Hematopoietic multipotent progenitor cell treated with erythropoietin and hydrocortisone succinate and interleukin-3 and kit ligand, for 8 days (in vitro differentiated cells): ENCODE results near the gene GIGYF2.
"Not testable (repeated sequence)": the region's sequence is repeated elsewhere in the genome, so short reads cannot be mapped to it uniquely, and the experiment has no call there.

Experiments
- DNase-seq: peaks from one replicate; pipeline ENCODE4 v3.0.0-alpha.2; 2015

Gene GIGYF2

GRCh38 chr2:232697059-232697806 lies at the start of gene GIGYF2:
Gene GIGYF2, plus strand, starts transcription at chr2:232697331. Its CDS starts 37,867 bp downstream, at chr2:232735198.
- DNase-seq = peak; percentile 91

GRCh38 chr2:232649033-232649432 lies 48.1 kb upstream of the GIGYF2 start:
- DNase-seq = no peak

GRCh38 chr2:232652505-232652851 lies 44.7 kb upstream of the GIGYF2 start:
- DNase-seq = no peak

GRCh38 chr2:232653441-232653840 lies 43.7 kb upstream of the GIGYF2 start:
- DNase-seq = no peak

- DNase-seq = no peak
These were observed 41.7 kb upstream of the GIGYF2 start for GRCh38 chr2:232655392-232655791.

GRCh38 chr2:232658217-232658785 lies 38.8 kb upstream of the GIGYF2 start:
- DNase-seq = peak; percentile 30

- no peak for DNase-seq
These were observed 37.8 kb upstream of the GIGYF2 start for GRCh38 chr2:232659359-232659758.

- no peak for DNase-seq
These were observed 34.5 kb upstream of the GIGYF2 start for GRCh38 chr2:232662486-232663260.

GRCh38 chr2:232666051-232666805 lies 30.9 kb upstream of the GIGYF2 start:
- no peak for DNase-seq

GRCh38 chr2:232667989-232668583 lies 29.0 kb upstream of the GIGYF2 start:
- DNase-seq = no peak

- peak; percentile 13 for DNase-seq
These were observed 28.2 kb upstream of the GIGYF2 start for GRCh38 chr2:232668805-232669444.

GRCh38 chr2:232672588-232672987 lies 24.5 kb upstream of the GIGYF2 start:
- DNase-seq = no peak

GRCh38 chr2:232674491-232674890 lies 22.6 kb upstream of the GIGYF2 start:
- no peak for DNase-seq

GRCh38 chr2:232675381-232675780 lies 21.8 kb upstream of the GIGYF2 start:
- DNase-seq = no peak

GRCh38 chr2:232680006-232680405 lies 17.1 kb upstream of the GIGYF2 start:
- DNase-seq = no peak

GRCh38 chr2:232681527-232681926 lies 15.6 kb upstream of the GIGYF2 start:
- no peak for DNase-seq

GRCh38 chr2:232683368-232683767 lies 13.8 kb upstream of the GIGYF2 start:
- DNase-seq = no peak

- not testable (repeated sequence) for DNase-seq
These were observed 11.7 kb upstream of the GIGYF2 start for GRCh38 chr2:232685391-232685790.

GRCh38 chr2:232687382-232688160 lies 9.6 kb upstream of the GIGYF2 start:
- DNase-seq = no peak

GRCh38 chr2:232688201-232688600 lies 8.9 kb upstream of the GIGYF2 start:
- DNase-seq = no peak

GRCh38 chr2:232689152-232689910 lies 7.8 kb upstream of the GIGYF2 start:
- DNase-seq = peak; percentile 28
